Gastrocnemius medialis (tissue), 4 donors: ENCODE data around the gene MTG2. TPM values are rescaled to one million over a fixed set of nuclear protein-coding genes. Genes with fewer than 3 reads are reported as not detected.
A peak's percentile ranks its signal among the peaks of the same experiment; 100 is the strongest.

Experiments
- ATAC-seq, 2 donors: fragments of 150-250 bp; one replicate each; pipeline ENCODE4 v1.9.1; 2016
- DNase-seq, 2 donors: peaks; one replicate each; pipeline ENCODE4 v3.0.0-alpha.2; 2019
- H3K27ac ChIP-seq, 4 donors: fragments of 200-600 bp; sonication (generic); 1 replicate in 1 of 4; 2 replicates in 3 of 4; pipeline ENCODE4 v1.5.1; 2016 to 2018; ENCODE audit warnings: mild to moderate bottlenecking in 2 of 4, moderate library complexity in 1 of 4
- H3K27me3 ChIP-seq, 3 donors: fragments of 200-600 bp; sonication (generic) in 2 of 3; 1 replicate in 1 of 3; 2 replicates in 2 of 3; pipeline versions ENCODE4 v1.5.1 to v1.6.0; 2016 to 2019; ENCODE audit warnings: mild to moderate bottlenecking in 1 of 3, moderate library complexity in 1 of 3
- H3K36me3 ChIP-seq, 2 donors: fragments of 200-600 bp; sonication (generic) in 1 of 2; one replicate each; pipeline ENCODE4 v1.5.1; 2017 to 2018
- H3K4me1 ChIP-seq, 2 donors: fragments of 200-600 bp; sonication (generic) in 1 of 2; one replicate each; pipeline ENCODE4 v1.5.1; 2016 to 2017; ENCODE audit warnings: mild to moderate bottlenecking in 2 of 2
- H3K4me3 ChIP-seq, 4 donors: fragments of 200-600 bp; sonication (generic) in 3 of 4; 1 replicate in 1 of 4; 2 replicates in 3 of 4; pipeline ENCODE4 v1.5.1; 2016 to 2019; ENCODE audit warnings: mild to moderate bottlenecking in 2 of 4
- H3K9me3 ChIP-seq, 3 donors: fragments of 200-600 bp; sonication (generic) in 2 of 3; 1 replicate in 1 of 3; 2 replicates in 2 of 3; pipeline ENCODE4 v1.5.1; 2016 to 2019
- CTCF ChIP-seq, 5 experiments: fragments of 450-650 bp in 3 of 5; fragments of 200-600 bp in 2 of 5; sonication (generic) in 2 of 5; IDR thresholded peaks in 4 of 5; conservative IDR thresholded peaks in 1 of 5; 1 replicate in 4 of 5; 2 replicates in 1 of 5; pipeline ENCODE4 v1.5.1; 2016 to 2019; ENCODE audit warnings: antibody characterized with exemption in 5 of 5, mild to moderate bottlenecking in 3 of 5, moderate library complexity in 3 of 5
- POLR2A ChIP-seq, 2 donors: fragments of 450-650 bp; IDR thresholded peaks; one replicate each; pipeline ENCODE4 v1.6.1; 2017; ENCODE audit warnings: antibody characterized with exemption in 2 of 2, mild to moderate bottlenecking in 2 of 2, moderate library complexity in 2 of 2
- in situ Hi-C, 4 donors: fragments of 200-750 bp; cut with MboI; loops; one replicate each; pipeline versions ENCODE4 v1.15.0 to v1.8.0; 2017; ENCODE audit warnings: low sequenced_read_pairs in 4 of 4
- intact Hi-C: fragments of 100-400 bp; cut with DNase I; formaldehyde crosslinking; loops from one replicate; pipeline ENCODE4 v1.15.1; 2023; ENCODE audit warnings: low total_unique reads
- total RNA-seq, 4 donors: library from RNA; depleted of rRNA; stranded (reverse); fragments of >200 nt; gene quantifications; one replicate each; pipeline versions ENCODE4 v1.1.0 to v1.2.3, GENCODE V29; 2016

MTG2 gene
- total RNA-seq, 4 donors from 2014 or later = 21.0 to 50.8 (median 29.3) TPM

- no peak for TF ChIP-seq CTCF (IDR thresholded peaks at IDR 0.05 in 4 of 5, conservative IDR thresholded peaks at IDR 0.05 in 1 of 5)
- TF ChIP-seq POLR2A (IDR thresholded peaks at IDR 0.05) = no peak
- no peak for ATAC-seq
- H3K27me3 ChIP-seq = no peaks in the 10 kb centered on the region
- intact Hi-C loops = no loop called here
- no peaks in the 10 kb centered on the region for H3K9me3 ChIP-seq
- peaks cover 5 to 7% of the 10 kb centered on the region in 2 donors for H3K4me1 ChIP-seq
- in situ Hi-C loops = loop anchor here in 1 of 4 donors (25.0 kb wide), 1 partner anchor 209 kb away; the partner anchor contains the start of gene RPS21
- no peak overlapping the region for H3K4me3 ChIP-seq
- peaks cover 0 to 33% of the 10 kb centered on the region in 2 donors for H3K36me3 ChIP-seq
- no peak overlapping the region for H3K27ac ChIP-seq
- no peak for DNase-seq
Measured at GRCh38 chr20:62178316-62179161, 4.3 kb upstream of the MTG2 start.

- Histone ChIP-seq H3K36me3 (peaks cover 0 to 28% of the 10 kb centered on the region in 2 donors), H3K27me3 (no peaks in the 10 kb centered on the region), H3K4me1 (peaks cover 11 to 13% of the 10 kb centered on the region in 2 donors), H3K27ac (no peak overlapping the region), H3K9me3 (no peaks in the 10 kb centered on the region), H3K4me3 (no peak overlapping the region)
- no peak for ATAC-seq
- in situ Hi-C loops (loop anchor here in 1 of 4 donors (25.0 kb wide), 1 partner anchor 208 kb away; the partner anchor contains the start of gene RPS21), intact Hi-C loops (no loop called here)
- DNase-seq = no peak
- no peak for TF ChIP-seq CTCF (IDR thresholded peaks at IDR 0.05 in 4 of 5, conservative IDR thresholded peaks at IDR 0.05 in 1 of 5)
- no peak for TF ChIP-seq POLR2A (IDR thresholded peaks at IDR 0.05)
Measured at GRCh38 chr20:62179162-62179504, 3.7 kb upstream of the MTG2 start.

GRCh38 chr20:62181808-62182207 is 1.0 kb upstream of the MTG2 start:
- TF ChIP-seq CTCF (IDR thresholded peaks at IDR 0.05 in 4 of 5, conservative IDR thresholded peaks at IDR 0.05 in 1 of 5) (no peak), POLR2A (IDR thresholded peaks at IDR 0.05) (no peak)
- peak overlapping the region; percentile 87 to 97 (median 90) for H3K27ac ChIP-seq
- ATAC-seq (no peak), DNase-seq (no peak)
- in situ Hi-C loops (loop anchor here in 1 of 4 donors (25.0 kb wide), 1 partner anchor 205 kb away; the partner anchor contains the start of gene RPS21), intact Hi-C loops (loop anchor here (1.0 to 10.0 kb wide), 5 partner anchors 40 to 203 kb away; partner anchors contain the start of genes LSM14B, OSBPL2, PSMA7 and RPS21)
- H3K27me3 ChIP-seq = no peaks in the 10 kb centered on the region
- H3K4me1 ChIP-seq = peaks cover 16 to 17% of the 10 kb centered on the region in 2 donors
- H3K9me3 ChIP-seq = no peaks in the 10 kb centered on the region
- H3K4me3 ChIP-seq = peak overlapping the region in 3 of 4 donors; percentile 78 to 99 (median 89)
- H3K36me3 ChIP-seq = peaks cover 0 to 11% of the 10 kb centered on the region in 2 donors

GRCh38 chr20:62183426-62184142 is 756 bp downstream of the MTG2 start:
- no peak for DNase-seq

More at GRCh38 chr20:62183426-62184142, 756 bp downstream of the MTG2 start:
- TF ChIP-seq CTCF (IDR thresholded peaks at IDR 0.05 in 4 of 5, conservative IDR thresholded peaks at IDR 0.05 in 1 of 5) = no peak
- TF ChIP-seq POLR2A (IDR thresholded peaks at IDR 0.05) = no peak
- Histone ChIP-seq H3K27ac (peak overlapping the region; percentile 87 to 97 (median 90)), H3K36me3 (peaks cover 0 to 10% of the 10 kb centered on the region in 2 donors), H3K27me3 (no peaks in the 10 kb centered on the region), H3K4me1 (peaks cover 16 to 20% of the 10 kb centered on the region in 2 donors), H3K9me3 (no peaks in the 10 kb centered on the region), H3K4me3 (peak overlapping the region; percentile 77 to 99 (median 84))
- intact Hi-C loops = loop anchor here (1.0 to 10.0 kb wide), 5 partner anchors 41 to 201 kb away; partner anchors contain the start of genes ADRM1, LSM14B, PSMA7 and RPS21
- in situ Hi-C loops = loop anchor here in 1 of 4 donors (25.0 kb wide), 1 partner anchor 204 kb away; the partner anchor contains the start of gene RPS21
- no peak for ATAC-seq
